Fibroblast of the aortic adventitia (primary cell): ENCODE measurements around the gene ANKRD26. TPM values are rescaled to one million over a fixed set of nuclear protein-coding genes. Genes with fewer than 3 reads are reported as not detected.

ENCODE experiments used
- DNase-seq: peaks from one replicate; pipeline ENCODE4 v3.0.0-alpha.2; 2010; ENCODE audit warnings: low read depth
- H3K4me3 ChIP-seq: 2 replicates; pipeline ENCODE4 v1.5.1; 2011; ENCODE audit warnings: low read depth, mild to moderate bottlenecking, control low read depth, low read length, moderate library complexity
- total RNA-seq: library from RNA; depleted of rRNA; stranded (reverse); fragments of >200 nt; gene quantifications from 2 replicates; pipeline ENCODE4 v1.2.3, GENCODE V29; 2012; ENCODE audit warnings: low replicate concordance
- TF ChIP-seq, protein P1 (sequence below): IDR thresholded peaks from 2 replicates; pipeline ENCODE4 v1.5.1; 2011; ENCODE audit warnings: mild to moderate bottlenecking, low read length, control low read depth, inconsistent platforms; ENCODE audit not compliant: insufficient read depth

Gene ANKRD26
- total RNA-seq, 1 donor: 16.0 TPM

DNA sequence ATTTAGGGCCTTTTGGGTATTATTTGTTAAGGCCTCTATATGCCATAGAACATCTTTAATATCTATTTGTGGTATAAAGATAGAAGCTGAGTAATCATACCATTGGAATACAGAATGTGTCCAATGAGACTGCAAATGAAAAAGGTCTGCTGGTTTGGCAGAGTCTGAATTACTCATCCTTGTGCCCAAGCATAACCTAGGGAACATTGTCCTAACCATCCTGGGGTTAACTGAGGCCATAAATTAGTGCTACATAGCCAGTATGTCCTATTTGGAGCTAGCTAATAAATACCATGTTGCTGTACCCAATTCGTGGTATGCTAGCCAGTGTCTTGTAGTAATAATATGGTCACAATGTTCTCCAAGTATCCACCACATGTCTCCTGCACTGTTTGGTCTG is 117.1 kb downstream of the ANKRD26 start:
- H3K4me3 ChIP-seq: no peak overlapping the region
- TF ChIP-seq, protein P1, sequence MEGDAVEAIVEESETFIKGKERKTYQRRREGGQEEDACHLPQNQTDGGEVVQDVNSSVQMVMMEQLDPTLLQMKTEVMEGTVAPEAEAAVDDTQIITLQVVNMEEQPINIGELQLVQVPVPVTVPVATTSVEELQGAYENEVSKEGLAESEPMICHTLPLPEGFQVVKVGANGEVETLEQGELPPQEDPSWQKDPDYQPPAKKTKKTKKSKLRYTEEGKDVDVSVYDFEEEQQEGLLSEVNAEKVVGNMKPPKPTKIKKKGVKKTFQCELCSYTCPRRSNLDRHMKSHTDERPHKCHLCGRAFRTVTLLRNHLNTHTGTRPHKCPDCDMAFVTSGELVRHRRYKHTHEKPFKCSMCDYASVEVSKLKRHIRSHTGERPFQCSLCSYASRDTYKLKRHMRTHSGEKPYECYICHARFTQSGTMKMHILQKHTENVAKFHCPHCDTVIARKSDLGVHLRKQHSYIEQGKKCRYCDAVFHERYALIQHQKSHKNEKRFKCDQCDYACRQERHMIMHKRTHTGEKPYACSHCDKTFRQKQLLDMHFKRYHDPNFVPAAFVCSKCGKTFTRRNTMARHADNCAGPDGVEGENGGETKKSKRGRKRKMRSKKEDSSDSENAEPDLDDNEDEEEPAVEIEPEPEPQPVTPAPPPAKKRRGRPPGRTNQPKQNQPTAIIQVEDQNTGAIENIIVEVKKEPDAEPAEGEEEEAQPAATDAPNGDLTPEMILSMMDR: no peak
- no peak for DNase-seq

DNA sequence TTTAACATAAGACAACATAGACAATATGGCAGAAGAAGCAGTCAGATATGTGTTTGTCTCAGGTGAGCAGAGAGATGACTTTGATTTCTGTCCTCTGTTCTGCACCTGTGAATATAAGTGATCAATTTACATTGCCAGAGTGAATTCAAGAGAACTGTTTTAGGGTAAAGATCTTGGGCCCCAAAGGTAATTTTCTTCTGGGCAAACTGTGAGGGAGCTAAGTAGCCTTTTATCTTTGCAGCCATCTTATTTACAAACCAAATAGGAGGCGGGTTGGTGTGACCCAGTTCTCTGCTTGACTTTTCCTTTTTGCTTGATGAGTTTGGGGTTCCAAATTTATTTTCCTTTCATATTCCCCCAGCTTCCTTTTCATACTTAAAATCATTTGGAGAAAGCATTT is 118.2 kb downstream of the ANKRD26 start:
- H3K4me3 ChIP-seq: no peak overlapping the region
- DNase-seq: no peak
- TF ChIP-seq, protein P1: no peak

DNA sequence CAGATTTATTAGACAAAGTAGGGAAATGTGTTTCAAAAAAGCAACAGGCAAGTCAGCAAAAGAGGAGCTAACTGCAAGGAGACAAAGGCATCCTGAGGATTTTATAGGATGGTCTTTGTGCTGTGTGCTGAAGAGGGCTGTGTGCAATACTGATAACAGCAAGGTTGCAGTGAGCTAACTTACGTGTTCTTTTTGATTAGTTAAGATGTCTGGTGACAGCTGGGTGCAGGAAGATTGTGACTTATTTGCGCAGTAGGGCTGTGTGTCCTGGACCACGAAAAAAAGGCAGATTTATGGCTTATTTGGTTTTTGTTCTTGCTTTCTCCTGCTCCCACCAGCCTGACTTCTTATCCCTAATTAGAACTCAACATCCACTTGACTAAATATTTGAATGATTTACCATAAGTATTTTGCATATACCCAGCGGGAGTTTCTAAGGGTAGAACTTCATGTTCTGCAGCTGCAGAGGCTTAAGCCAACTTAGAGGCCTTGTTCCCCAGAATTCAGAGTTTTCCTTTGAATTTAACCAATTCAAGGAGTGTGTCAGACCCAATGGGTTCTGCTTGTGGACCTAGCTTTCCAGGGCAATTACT is 119.0 kb downstream of the ANKRD26 start:
- no peak for DNase-seq
- H3K4me3 ChIP-seq: no peak overlapping the region
- TF ChIP-seq, protein P1: no peak

DNA sequence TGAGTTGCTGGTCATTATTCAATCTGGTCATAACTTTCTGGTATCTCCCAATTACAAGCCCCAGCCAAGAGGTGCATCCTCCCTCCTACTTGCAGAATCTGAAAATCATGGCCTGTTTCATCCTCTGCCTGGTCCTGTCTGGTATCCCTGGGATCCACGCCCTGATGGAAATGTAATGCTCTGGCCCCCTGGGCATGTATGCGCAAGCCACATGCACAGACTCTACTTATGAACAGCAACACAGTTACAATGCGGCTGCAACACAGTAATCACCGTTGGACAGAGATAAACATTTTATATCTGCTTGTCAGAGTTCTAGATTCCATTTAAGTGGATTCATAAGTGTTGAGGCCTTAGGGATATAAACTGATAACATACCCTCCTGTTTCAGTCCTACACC is 121.8 kb downstream of the ANKRD26 start:
- TF ChIP-seq, protein P1: no peak
- no peak for DNase-seq

DNA sequence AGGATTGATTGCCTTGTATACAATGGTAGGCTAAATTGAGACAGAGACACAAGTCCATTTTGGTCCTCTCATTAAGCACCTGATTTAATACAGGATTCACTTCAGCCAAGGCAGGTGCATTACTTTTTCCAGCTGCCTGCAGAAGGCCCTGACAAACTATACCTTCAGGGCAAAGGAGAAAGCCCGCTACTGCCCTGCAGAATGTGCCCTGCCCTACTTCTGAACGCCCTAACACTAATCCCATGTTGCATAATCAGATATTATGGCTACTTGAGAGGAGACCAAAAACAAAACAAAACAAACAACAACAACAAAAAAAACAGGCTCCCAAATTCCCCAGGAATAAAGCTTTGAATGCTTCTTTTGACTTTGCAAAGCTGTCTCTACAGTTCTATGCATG is 122.7 kb downstream of the ANKRD26 start:
- no peak overlapping the region for H3K4me3 ChIP-seq
- no peak for DNase-seq
- TF ChIP-seq, protein P1: no peak

More for the DNA sequence above, 121.8 kb downstream of the ANKRD26 start:
- H3K4me3 ChIP-seq: no peak overlapping the region

DNA sequence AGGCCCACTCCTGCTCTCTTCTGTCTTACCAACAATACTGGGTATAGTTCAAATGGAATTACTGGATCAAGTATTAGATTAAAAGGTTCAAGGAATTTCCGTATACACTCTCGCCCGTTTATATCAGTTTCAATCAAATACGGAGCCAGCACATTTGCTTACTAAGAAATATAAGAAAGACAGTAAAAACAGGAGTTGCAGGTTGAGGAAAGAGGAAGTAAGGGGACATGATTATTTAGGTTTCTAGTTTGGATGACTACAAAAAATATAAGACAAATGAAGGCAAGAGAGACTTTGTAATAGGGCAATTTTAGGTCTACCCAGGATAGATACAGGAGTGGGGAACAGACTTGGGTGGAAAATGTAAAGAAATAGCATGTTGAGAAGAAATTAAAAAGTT is 129.6 kb downstream of the ANKRD26 start:
- no peak for DNase-seq
- TF ChIP-seq, protein P1: no peak
- H3K4me3 ChIP-seq: no peak overlapping the region
